ENCODE measurements around the gene LMO7.

LMO7 gene

GRCh38 chr13:75829830-75830229 lies 193.7 kb downstream of the LMO7 start:
- DNase-seq, result no peak
- no peak overlapping the region for H3K4me3 ChIP-seq (ENCODE audit: low read depth, low read length)
- H3K36me3 ChIP-seq (ENCODE audit: control insufficient read depth in 1 of 2, insufficient read depth in 2 of 2, low read length in 2 of 2), result peaks cover 0 to 2% of the 10 kb centered on the region in 2 experiments
- no peak overlapping the region for H3K18ac ChIP-seq (ENCODE audit: low read length)
- H3K4me1 ChIP-seq (ENCODE audit: control insufficient read depth in 1 of 2, insufficient read depth in 2 of 2, low read length in 2 of 2), result peaks cover 0 to 3% of the 10 kb centered on the region in 2 experiments
- no peak overlapping the region for H3K27ac ChIP-seq (ENCODE audit: low read depth, low read length)
- WGBS (ENCODE audit: extremely low coverage, insufficient coverage, insufficient read length), result no CpG with 5 or more reads among the region's 1 CpG
- peaks cover 1% of the 10 kb centered on the region for H3K9me3 ChIP-seq (ENCODE audit: insufficient read depth, low read depth, low read length)
- H3K4ac ChIP-seq (ENCODE audit: low read depth, low read length), result no peak overlapping the region
- no peak overlapping the region for H4K91ac ChIP-seq (ENCODE audit: low read depth, low read length)
- H3K23ac ChIP-seq (ENCODE audit: low read length), result no peak overlapping the region
- H3K4me2 ChIP-seq (ENCODE audit: low read length), result no peak overlapping the region
- H3K9ac ChIP-seq (ENCODE audit: low read length), result no peak overlapping the region
- H2BK12ac ChIP-seq (ENCODE audit: low read length), result no peak overlapping the region
- no peaks in the 10 kb centered on the region for H3K27me3 ChIP-seq (ENCODE audit: insufficient read depth, low read length)
- peaks cover 3% of the 10 kb centered on the region for H3K79me1 ChIP-seq (ENCODE audit: low read length)
- H4K8ac ChIP-seq (ENCODE audit: low read depth, low read length), result no peak overlapping the region
- no peak overlapping the region for H3K14ac ChIP-seq (ENCODE audit: low read length)
- no peak overlapping the region for H2BK5ac ChIP-seq (ENCODE audit: low read depth, low read length, poor library complexity)
- no peak overlapping the region for H2BK120ac ChIP-seq (ENCODE audit: insufficient read depth, low read length, poor library complexity)
- H2AK5ac ChIP-seq (ENCODE audit: low read length), result no peak overlapping the region
- no peak overlapping the region for H2AFZ ChIP-seq (ENCODE audit: insufficient read depth, low read length, poor library complexity)
- no peak overlapping the region for H4K12ac ChIP-seq (ENCODE audit: low read depth, low read length)
- no peaks in the 10 kb centered on the region for H3K79me2 ChIP-seq (ENCODE audit: control insufficient read depth, insufficient read depth, low read length, poor library complexity)

- no peak overlapping the region for H4K8ac ChIP-seq (ENCODE audit: low read depth, low read length)
- no peak overlapping the region for H4K12ac ChIP-seq (ENCODE audit: low read depth, low read length)
- peaks cover 3% of the 10 kb centered on the region for H3K79me1 ChIP-seq (ENCODE audit: low read length)
- H3K36me3 ChIP-seq (ENCODE audit: control insufficient read depth in 1 of 2, insufficient read depth in 2 of 2, low read length in 2 of 2), result peaks cover 0 to 2% of the 10 kb centered on the region in 2 experiments
- no peak overlapping the region for H3K4ac ChIP-seq (ENCODE audit: low read depth, low read length)
- no peak overlapping the region for H2AK5ac ChIP-seq (ENCODE audit: low read length)
- H2AFZ ChIP-seq (ENCODE audit: insufficient read depth, low read length, poor library complexity), result no peak overlapping the region
- H3K4me2 ChIP-seq (ENCODE audit: low read length), result no peak overlapping the region
- no peak overlapping the region for H3K4me3 ChIP-seq (ENCODE audit: low read depth, low read length)
- peaks cover 0 to 3% of the 10 kb centered on the region in 2 experiments for H3K4me1 ChIP-seq (ENCODE audit: control insufficient read depth in 1 of 2, insufficient read depth in 2 of 2, low read length in 2 of 2)
- DNase-seq, result no peak
- H3K79me2 ChIP-seq (ENCODE audit: control insufficient read depth, insufficient read depth, low read length, poor library complexity), result no peaks in the 10 kb centered on the region
- WGBS (ENCODE audit: extremely low coverage, insufficient coverage, insufficient read length), result no CpG with 5 or more reads among the region's 1 CpG
- H2BK5ac ChIP-seq (ENCODE audit: low read depth, low read length, poor library complexity), result no peak overlapping the region
- peaks cover 1% of the 10 kb centered on the region for H3K9me3 ChIP-seq (ENCODE audit: insufficient read depth, low read depth, low read length)
- H3K23ac ChIP-seq (ENCODE audit: low read length), result no peak overlapping the region
- no peak overlapping the region for H3K27ac ChIP-seq (ENCODE audit: low read depth, low read length)
- no peak overlapping the region for H3K14ac ChIP-seq (ENCODE audit: low read length)
- no peaks in the 10 kb centered on the region for H3K27me3 ChIP-seq (ENCODE audit: insufficient read depth, low read length)
- no peak overlapping the region for H3K9ac ChIP-seq (ENCODE audit: low read length)
- H3K18ac ChIP-seq (ENCODE audit: low read length), result no peak overlapping the region
- H4K91ac ChIP-seq (ENCODE audit: low read depth, low read length), result no peak overlapping the region
- no peak overlapping the region for H2BK120ac ChIP-seq (ENCODE audit: insufficient read depth, low read length, poor library complexity)
- no peak overlapping the region for H2BK12ac ChIP-seq (ENCODE audit: low read length)
Observed at GRCh38 chr13:75830842-75831241, 194.7 kb downstream of the LMO7 start.

GRCh38 chr13:75831389-75831788 lies 195.3 kb downstream of the LMO7 start:
- no peak overlapping the region for H3K18ac ChIP-seq (ENCODE audit: low read length)
- no peak for DNase-seq
- H3K27ac ChIP-seq (ENCODE audit: low read depth, low read length), result no peak overlapping the region
- H4K12ac ChIP-seq (ENCODE audit: low read depth, low read length), result no peak overlapping the region
- no peaks in the 10 kb centered on the region for H3K27me3 ChIP-seq (ENCODE audit: insufficient read depth, low read length)
- no peak overlapping the region for H2AFZ ChIP-seq (ENCODE audit: insufficient read depth, low read length, poor library complexity)
- no peak overlapping the region for H2BK120ac ChIP-seq (ENCODE audit: insufficient read depth, low read length, poor library complexity)
- no peak overlapping the region for H3K9ac ChIP-seq (ENCODE audit: low read length)
- no peaks in the 10 kb centered on the region for H3K36me3 ChIP-seq (ENCODE audit: control insufficient read depth in 1 of 2, insufficient read depth in 2 of 2, low read length in 2 of 2)
- no peak overlapping the region for H4K91ac ChIP-seq (ENCODE audit: low read depth, low read length)
- no peak overlapping the region for H3K4me2 ChIP-seq (ENCODE audit: low read length)
- H3K4ac ChIP-seq (ENCODE audit: low read depth, low read length), result no peak overlapping the region
- no peaks in the 10 kb centered on the region for H3K79me2 ChIP-seq (ENCODE audit: control insufficient read depth, insufficient read depth, low read length, poor library complexity)
- H3K79me1 ChIP-seq (ENCODE audit: low read length), result peaks cover 3% of the 10 kb centered on the region
- no peak overlapping the region for H3K14ac ChIP-seq (ENCODE audit: low read length)
- no peak overlapping the region for H3K4me3 ChIP-seq (ENCODE audit: low read depth, low read length)
- H2BK12ac ChIP-seq (ENCODE audit: low read length), result no peak overlapping the region
- no peak overlapping the region for H4K8ac ChIP-seq (ENCODE audit: low read depth, low read length)
- H2BK5ac ChIP-seq (ENCODE audit: low read depth, low read length, poor library complexity), result no peak overlapping the region
- peaks cover 0 to 3% of the 10 kb centered on the region in 2 experiments for H3K4me1 ChIP-seq (ENCODE audit: control insufficient read depth in 1 of 2, insufficient read depth in 2 of 2, low read length in 2 of 2)
- H3K23ac ChIP-seq (ENCODE audit: low read length), result no peak overlapping the region
- H3K9me3 ChIP-seq (ENCODE audit: insufficient read depth, low read depth, low read length), result peaks cover 1% of the 10 kb centered on the region
- H2AK5ac ChIP-seq (ENCODE audit: low read length), result no peak overlapping the region

- no peak overlapping the region for H2BK120ac ChIP-seq (ENCODE audit: insufficient read depth, low read length, poor library complexity)
- peaks cover 0 to 3% of the 10 kb centered on the region in 2 experiments for H3K4me1 ChIP-seq (ENCODE audit: control insufficient read depth in 1 of 2, insufficient read depth in 2 of 2, low read length in 2 of 2)
- no peak overlapping the region for H2AFZ ChIP-seq (ENCODE audit: insufficient read depth, low read length, poor library complexity)
- no peak overlapping the region for H3K18ac ChIP-seq (ENCODE audit: low read length)
- no peak overlapping the region for H4K12ac ChIP-seq (ENCODE audit: low read depth, low read length)
- no peak overlapping the region for H3K4ac ChIP-seq (ENCODE audit: low read depth, low read length)
- no peaks in the 10 kb centered on the region for H3K36me3 ChIP-seq (ENCODE audit: control insufficient read depth in 1 of 2, insufficient read depth in 2 of 2, low read length in 2 of 2)
- no peaks in the 10 kb centered on the region for H3K79me2 ChIP-seq (ENCODE audit: control insufficient read depth, insufficient read depth, low read length, poor library complexity)
- no CpG with 5 or more reads among the region's 5 CpGs for WGBS (ENCODE audit: extremely low coverage, insufficient coverage, insufficient read length)
- no peak overlapping the region for H3K4me2 ChIP-seq (ENCODE audit: low read length)
- no peaks in the 10 kb centered on the region for H3K27me3 ChIP-seq (ENCODE audit: insufficient read depth, low read length)
- no peak overlapping the region for H3K23ac ChIP-seq (ENCODE audit: low read length)
- H4K8ac ChIP-seq (ENCODE audit: low read depth, low read length), result no peak overlapping the region
- peaks cover 1% of the 10 kb centered on the region for H3K9me3 ChIP-seq (ENCODE audit: insufficient read depth, low read depth, low read length)
- DNase-seq, result no peak
- H3K4me3 ChIP-seq (ENCODE audit: low read depth, low read length), result no peak overlapping the region
- peaks cover 3% of the 10 kb centered on the region for H3K79me1 ChIP-seq (ENCODE audit: low read length)
- no peak overlapping the region for H2BK5ac ChIP-seq (ENCODE audit: low read depth, low read length, poor library complexity)
- H3K27ac ChIP-seq (ENCODE audit: low read depth, low read length), result no peak overlapping the region
- H4K91ac ChIP-seq (ENCODE audit: low read depth, low read length), result no peak overlapping the region
- H3K9ac ChIP-seq (ENCODE audit: low read length), result no peak overlapping the region
- H2BK12ac ChIP-seq (ENCODE audit: low read length), result no peak overlapping the region
- H2AK5ac ChIP-seq (ENCODE audit: low read length), result no peak overlapping the region
- no peak overlapping the region for H3K14ac ChIP-seq (ENCODE audit: low read length)
Observed at GRCh38 chr13:75832812-75833211, 196.7 kb downstream of the LMO7 start.

Data from trophoblast cell (in vitro differentiated cells and primary cell).